HK-2 (cell line): Measurements from ENCODE around the gene CELF6.

Experiments used
- DNase-seq: peaks from one replicate; pipeline ENCODE4 v3.0.0-alpha.2; 2018; ENCODE audit not compliant: unreplicated experiment

The CELF6 gene

DNA sequence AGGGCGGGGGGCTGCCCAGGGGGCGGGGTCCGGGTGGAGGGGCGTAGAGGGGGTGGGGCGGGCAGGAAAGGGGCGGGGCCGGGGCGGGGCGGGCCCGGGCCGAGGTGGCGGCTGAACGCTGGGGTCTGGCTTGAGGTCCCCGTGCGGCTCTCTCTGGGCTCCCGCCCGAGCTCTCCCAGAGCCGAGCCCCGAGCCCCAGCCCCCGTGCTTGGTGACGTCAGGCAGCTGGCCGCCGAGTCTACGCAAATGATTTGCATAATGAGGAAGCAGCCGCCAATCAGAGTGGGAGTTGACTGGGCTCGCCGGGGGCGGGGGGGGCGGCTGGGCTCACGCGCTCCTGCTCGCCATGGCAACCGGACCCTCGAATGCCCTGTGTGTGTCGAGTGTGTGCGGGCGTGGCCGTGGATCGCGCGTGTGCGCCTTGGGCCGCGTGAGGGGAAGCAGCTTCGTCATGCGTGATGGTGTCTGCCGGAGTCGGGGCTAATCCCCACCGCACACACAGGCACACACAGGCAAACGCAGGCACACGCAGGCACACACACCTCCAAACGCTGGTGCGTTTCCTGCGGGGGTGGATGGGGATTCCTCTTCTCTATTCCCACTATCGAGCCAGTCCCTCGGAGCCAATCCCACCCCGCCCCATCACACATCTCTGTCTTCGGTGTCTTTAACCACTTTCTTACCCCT, at the start of gene CELF6:
TSS of gene CELF6 (minus strand) at position 173 of the 687 bp plus-strand sequence. CDS start 283 bp downstream, outside the sequence.
- peak; percentile 76 for DNase-seq

DNA sequence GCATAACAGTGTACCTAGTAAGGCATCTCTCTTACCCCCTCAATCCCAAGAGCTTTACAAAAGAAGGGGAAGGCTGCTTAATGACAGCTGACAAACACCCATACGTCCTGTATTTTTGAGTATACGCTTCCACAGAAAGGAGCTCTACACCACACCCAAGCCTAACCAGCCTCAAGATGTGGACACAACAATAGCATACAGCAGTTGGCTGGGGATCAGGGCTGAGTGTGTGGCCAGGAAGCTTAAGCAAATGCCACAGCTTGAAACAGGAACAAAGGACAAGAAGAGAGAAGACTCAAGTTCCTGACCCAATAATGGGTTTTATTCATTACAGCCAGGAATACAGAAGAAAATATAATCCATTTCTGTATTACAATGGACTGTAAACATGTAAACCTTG, 48.9 kb upstream of the CELF6 start:
- no peak for DNase-seq

- DNase-seq = no peak
Observed at GRCh38 chr15:72368325-72368724, 48.4 kb upstream of the CELF6 start.

- no peak for DNase-seq
Observed at GRCh38 chr15:72365844-72366243, 45.9 kb upstream of the CELF6 start.

- DNase-seq = no peak
Observed at GRCh38 chr15:72361176-72361575, 41.2 kb upstream of the CELF6 start.

DNA sequence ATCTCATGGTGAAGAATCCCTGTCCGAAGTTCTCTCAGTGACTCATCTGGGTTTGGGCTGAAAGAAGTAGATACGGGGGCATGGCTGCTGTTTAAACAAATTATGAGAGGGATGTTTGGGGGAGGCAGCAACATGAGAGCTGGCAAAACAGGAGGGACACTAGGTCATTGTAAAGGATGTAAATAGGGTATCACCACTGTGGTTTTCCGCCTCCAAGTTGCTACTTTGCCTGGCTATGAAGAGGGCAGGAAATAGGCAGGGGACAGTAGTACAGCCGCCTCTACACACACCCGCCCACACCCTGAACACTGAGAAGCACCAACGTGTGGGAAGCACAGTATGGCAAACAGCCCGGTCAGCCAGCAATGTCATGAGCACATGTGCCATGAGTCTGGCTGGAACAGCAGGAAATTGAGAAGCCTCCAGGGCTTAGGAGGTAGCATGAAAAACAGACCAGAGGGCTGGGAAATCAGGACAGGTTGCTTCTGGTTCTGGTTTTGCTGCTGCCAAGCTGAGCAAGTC, 38.8 kb upstream of the CELF6 start:
- DNase-seq = no peak

GRCh38 chr15:72358121-72358520, 38.2 kb upstream of the CELF6 start:
- DNase-seq = no peak

GRCh38 chr15:72354496-72354895, 34.5 kb upstream of the CELF6 start:
- no peak for DNase-seq

GRCh38 chr15:72353266-72353665, 33.3 kb upstream of the CELF6 start:
- DNase-seq = no peak

DNA sequence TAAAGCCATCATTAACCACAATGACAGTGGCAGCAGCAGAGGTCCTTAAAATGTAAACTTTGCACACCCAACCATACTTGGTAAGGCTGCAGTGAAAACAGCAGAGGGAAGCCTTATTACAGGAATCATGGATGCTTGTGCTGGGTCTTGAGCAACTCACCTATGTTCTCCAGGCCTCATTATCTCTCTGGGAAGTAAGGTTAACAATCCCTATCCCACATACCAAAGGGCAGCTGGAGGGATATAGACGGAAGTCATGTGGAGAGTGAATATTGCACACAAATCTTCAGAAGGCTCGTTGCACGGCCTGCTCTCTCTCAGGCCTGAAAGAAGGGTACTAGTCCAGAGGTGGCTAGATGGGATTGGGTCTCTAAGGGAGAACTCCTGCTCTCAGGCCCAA, 25.8 kb upstream of the CELF6 start:
- DNase-seq = no peak

GRCh38 chr15:72345280-72345679, 25.3 kb upstream of the CELF6 start:
- no peak for DNase-seq

GRCh38 chr15:72344602-72345001, 24.6 kb upstream of the CELF6 start:
- no peak for DNase-seq

DNA sequence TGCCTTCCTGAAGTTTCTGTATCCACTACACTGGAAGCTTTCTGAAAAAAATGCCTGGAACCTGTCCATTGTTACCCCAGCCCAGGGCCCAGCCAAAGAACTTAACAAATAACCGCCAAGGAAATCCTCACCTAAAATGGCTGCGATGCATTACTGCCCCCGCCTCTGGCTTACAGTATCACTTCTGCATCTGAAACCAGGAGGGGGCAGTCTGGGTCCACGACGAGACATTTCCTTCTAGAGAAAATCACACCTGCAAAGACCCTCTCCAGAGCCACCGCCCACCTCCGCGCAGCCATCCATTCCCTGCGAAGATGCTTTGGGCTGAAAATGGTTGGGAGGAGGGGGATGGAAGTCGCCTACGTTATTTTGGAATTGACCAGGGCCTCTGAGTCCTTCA, 22.4 kb upstream of the CELF6 start:
- peak; percentile 10 for DNase-seq

DNA sequence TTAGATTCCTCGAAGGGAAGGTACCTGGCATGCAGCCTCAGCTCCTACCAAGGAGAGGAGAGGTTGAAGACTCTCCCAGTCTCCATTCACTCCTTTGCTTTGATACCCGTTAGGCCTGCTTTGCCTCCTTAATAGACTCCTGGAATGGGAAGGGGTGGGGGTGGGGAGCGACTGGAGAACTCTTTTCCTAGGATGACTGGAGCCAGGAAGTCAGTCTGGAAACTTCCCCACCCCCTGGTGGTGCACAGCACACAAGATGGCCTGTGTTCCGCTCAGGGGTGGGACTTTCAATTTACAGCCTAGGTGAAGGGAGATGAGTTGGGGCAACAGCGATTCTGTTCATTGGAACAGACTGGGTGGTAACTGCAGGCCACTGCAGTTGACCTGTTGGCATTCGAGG, 21.4 kb upstream of the CELF6 start:
- DNase-seq = no peak

DNA sequence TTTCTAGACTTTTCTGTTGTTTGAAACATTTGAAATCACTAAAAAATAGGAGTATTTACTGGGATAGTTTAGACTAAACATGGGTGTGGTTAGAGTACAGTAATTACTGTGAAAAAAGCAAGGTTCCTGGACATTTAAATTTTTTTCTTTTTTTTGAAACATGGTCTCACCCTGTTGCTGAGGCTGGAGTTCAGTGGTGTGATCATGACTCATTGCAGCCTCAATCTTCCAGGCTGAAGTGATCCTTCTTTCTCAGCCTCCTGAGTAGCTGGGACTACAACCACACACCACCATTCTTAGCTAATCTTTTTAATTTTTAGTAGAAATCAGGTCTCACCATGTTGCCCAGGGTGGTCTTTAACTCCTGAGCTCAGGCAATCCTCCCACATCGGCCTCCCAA, 20.4 kb upstream of the CELF6 start:
- DNase-seq = no peak

DNA sequence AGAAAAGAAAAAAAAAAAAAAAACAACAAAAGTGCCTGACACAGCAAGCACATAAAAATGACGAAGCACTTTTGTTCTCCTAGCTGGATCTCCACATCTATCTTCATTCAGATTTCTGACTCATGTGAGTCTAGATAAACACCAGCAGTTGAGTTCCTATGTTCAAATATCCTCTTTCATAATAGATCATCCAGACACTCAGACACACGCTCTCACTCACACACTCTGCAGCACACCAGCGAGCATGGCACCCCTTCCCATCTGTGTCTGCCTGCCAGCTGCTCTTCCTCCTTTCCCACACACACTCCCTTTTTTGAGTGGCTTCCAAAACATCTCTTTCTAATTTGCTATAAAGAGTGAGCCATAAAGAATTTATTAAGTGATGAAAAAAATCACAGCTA, 19.8 kb upstream of the CELF6 start:
- DNase-seq = peak; percentile 11

- no peak for DNase-seq
Observed at GRCh38 chr15:72338617-72339321, 18.8 kb upstream of the CELF6 start.

DNA sequence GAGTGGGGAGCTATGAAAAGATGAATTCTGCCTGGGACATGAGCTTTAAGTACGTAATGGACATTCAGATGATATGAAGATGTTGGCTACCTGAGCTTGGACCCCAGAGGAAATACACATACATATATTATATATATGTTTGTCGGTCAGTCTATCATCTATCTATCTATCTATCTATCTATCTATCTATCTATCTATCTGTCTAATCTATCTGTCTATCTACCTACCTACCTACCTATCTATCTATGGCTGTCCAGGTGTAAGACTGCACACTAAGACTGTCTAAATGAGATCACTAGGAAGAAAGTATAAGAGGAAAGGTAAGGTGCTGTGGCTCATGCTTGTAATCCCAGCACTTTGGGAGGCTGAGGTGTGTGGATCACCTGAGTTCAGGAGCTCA, 18.2 kb upstream of the CELF6 start:
- no peak for DNase-seq

DNA sequence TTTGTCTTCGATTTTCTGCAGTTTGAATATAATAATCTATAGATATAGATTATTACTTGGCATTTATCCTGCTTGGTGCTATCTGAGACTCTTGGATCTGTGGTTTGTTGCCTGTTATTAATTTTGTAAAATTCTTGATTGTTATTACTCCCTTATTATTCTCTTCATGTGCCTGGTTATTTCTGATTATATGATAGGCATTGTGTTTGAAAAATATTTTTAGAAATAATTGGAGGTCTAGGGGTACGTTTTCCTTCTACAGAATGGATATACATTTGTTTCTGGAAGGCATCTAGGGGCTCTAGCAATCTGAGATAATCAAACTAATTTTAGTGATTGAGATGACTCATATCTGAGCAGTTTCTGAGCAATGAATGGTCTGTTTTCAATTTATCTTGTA, 14.9 kb upstream of the CELF6 start:
- DNase-seq = no peak

- DNase-seq = no peak
Observed at GRCh38 chr15:72331021-72331420, 11.1 kb upstream of the CELF6 start.

DNA sequence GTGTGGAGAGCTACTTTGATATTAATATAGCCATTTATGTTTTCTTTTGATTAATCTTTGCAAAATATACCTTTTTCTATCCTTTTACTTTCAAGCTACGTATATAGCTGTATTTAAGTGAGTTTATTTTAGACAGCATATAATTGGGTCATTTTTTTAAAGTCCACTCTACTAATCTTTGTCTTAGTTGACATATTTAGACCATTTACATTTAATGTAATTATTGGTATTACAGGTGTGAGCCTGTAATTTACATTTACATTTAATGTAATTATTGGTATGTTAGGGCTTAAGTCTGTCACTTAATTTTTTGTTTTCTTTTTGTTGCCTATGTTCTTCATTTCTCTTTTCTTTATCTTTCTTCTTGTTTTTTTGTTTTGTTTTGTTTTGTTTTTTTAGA, 3.8 kb upstream of the CELF6 start:
- no peak for DNase-seq

- peak; percentile 69 for DNase-seq
Observed at GRCh38 chr15:72319360-72319984, 485 bp downstream of the CELF6 start.

DNA sequence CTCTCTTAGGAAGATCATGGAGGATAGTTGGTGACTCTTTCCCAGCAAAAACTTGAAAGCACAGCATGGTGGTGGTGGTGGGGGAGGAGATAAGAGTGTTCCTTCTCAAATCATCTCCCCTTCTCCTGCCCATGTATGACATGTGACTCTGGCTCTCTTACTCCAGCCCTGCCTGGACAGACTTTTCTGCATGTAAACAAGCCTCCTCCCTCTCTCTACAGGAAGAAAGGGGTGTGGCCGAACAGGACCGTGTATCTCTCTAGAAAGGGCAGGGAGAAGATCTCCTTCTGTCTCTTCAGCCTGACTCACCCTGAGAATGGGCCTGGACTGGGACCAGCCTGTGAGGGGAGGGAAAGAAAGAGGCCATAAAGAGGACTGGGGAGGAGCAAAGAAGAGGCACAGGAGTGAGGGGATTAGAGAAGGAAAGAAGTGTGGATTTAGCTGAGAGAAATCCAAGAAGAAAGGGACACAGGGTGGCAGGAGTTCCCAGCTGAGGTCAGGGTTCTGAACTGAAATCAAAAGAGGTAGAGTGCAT, 1.5 kb downstream of the CELF6 start:
- DNase-seq = no peak
